Activated T-cell treated with anti-CD3 and anti-CD28 coated beads for 4 hours (primary cell): Measurements from ENCODE around the gene CST6.
"Not testable (repeated sequence)": the region's sequence is repeated elsewhere in the genome, so short reads cannot be mapped to it uniquely, and the experiment has no call there.

Experiments
- DNase-seq: peaks from one replicate; pipeline ENCODE4 v3.0.0-alpha.2; 2020

The CST6 gene

GRCh38 chr11:66015936-66016792, 4.4 kb downstream of the CST6 start:
- no peak for DNase-seq

- no peak for DNase-seq
Observed at GRCh38 chr11:66016793-66017177, 5.0 kb downstream of the CST6 start.

- DNase-seq, result peak; percentile 63
Observed at GRCh38 chr11:66017321-66017720, 5.5 kb downstream of the CST6 start.

GRCh38 chr11:66020212-66020611, 8.4 kb downstream of the CST6 start:
- DNase-seq, result no peak

- no peak for DNase-seq
Observed at GRCh38 chr11:66020618-66021357, 9.0 kb downstream of the CST6 start.

GRCh38 chr11:66022401-66023185, 10.8 kb downstream of the CST6 start:
- peak; percentile 78 for DNase-seq

GRCh38 chr11:66023186-66023440, 11.3 kb downstream of the CST6 start:
- DNase-seq, result not testable (repeated sequence)

- no peak for DNase-seq
Observed at GRCh38 chr11:66026017-66026529, 14.3 kb downstream of the CST6 start, which contains the start of gene CATSPER1. TSS of gene CATSPER1 (minus strand) at chr11:66026479. CDS start at chr11:66026379, 100 bp downstream.

- DNase-seq, result no peak
Observed at GRCh38 chr11:66032957-66033735, 21.3 kb downstream of the CST6 start.

- DNase-seq, result no peak
Observed at GRCh38 chr11:66035653-66036333, 24.0 kb downstream of the CST6 start.

- DNase-seq, result no peak
Observed at GRCh38 chr11:66036334-66036710, 24.5 kb downstream of the CST6 start.

GRCh38 chr11:66037327-66037726, 25.5 kb downstream of the CST6 start:
- no peak for DNase-seq

GRCh38 chr11:66039765-66040164, 28.0 kb downstream of the CST6 start:
- no peak for DNase-seq

- no peak for DNase-seq
Observed at GRCh38 chr11:66042227-66042995, 30.6 kb downstream of the CST6 start.

GRCh38 chr11:66042996-66043906, 31.4 kb downstream of the CST6 start:
- DNase-seq, result no peak

GRCh38 chr11:66044757-66045156, 32.9 kb downstream of the CST6 start:
- no peak for DNase-seq

GRCh38 chr11:66045177-66045639, 33.4 kb downstream of the CST6 start:
- peak; percentile 81 for DNase-seq

- no peak for DNase-seq
Observed at GRCh38 chr11:66046901-66047300, 35.1 kb downstream of the CST6 start.

GRCh38 chr11:66047541-66048365, 35.9 kb downstream of the CST6 start:
- no peak for DNase-seq
